HCT116 (cell line): Measurements from ENCODE around the gene CALHM2.

Source experiments
- CEBPB ChIP-seq: IDR thresholded peaks from 2 replicates; pipeline ENCODE4 v1.6.1; 2012; ENCODE audit warnings: low read depth
- CTCF ChIP-seq, 3 experiments: fragments of 200-600 bp in 1 of 3; sonication (generic) in 1 of 3; IDR thresholded peaks in 2 of 3; conservative IDR thresholded peaks in 1 of 3; 2 replicates each; pipeline ENCODE4 v1.5.1; 2012 to 2017; ENCODE audit warnings: low read depth in 2 of 3, low read length in 2 of 3, antibody characterized with exemption in 1 of 3, borderline replicate concordance in 1 of 3, control low read depth in 1 of 3, mild to moderate bottlenecking in 1 of 3, mixed read lengths in 1 of 3, mixed run types in 1 of 3, moderate library complexity in 1 of 3; ENCODE audit not compliant: insufficient read depth in 1 of 3
- EZH2 ChIP-seq: fragments of 200-600 bp; sonication (generic); IDR thresholded peaks from 2 replicates; pipeline ENCODE4 v1.6.1; 2017; ENCODE audit warnings: antibody characterized with exemption, mixed run types
- EZH2phosphoT487 ChIP-seq: fragments of 200-600 bp; IDR thresholded peaks from 2 replicates; pipeline ENCODE4 v1.6.1; 2018; ENCODE audit warnings: antibody characterized with exemption, borderline replicate concordance
- POLR2A ChIP-seq: IDR thresholded peaks from 2 replicates; pipeline ENCODE4 v1.7.0; 2011; ENCODE audit warnings: borderline replicate concordance; ENCODE audit not compliant: insufficient read depth, insufficient read length; ENCODE audit errors: extremely low read depth
- POLR2AphosphoS5 ChIP-seq: IDR thresholded peaks from 2 replicates; pipeline ENCODE4 v1.6.1; 2011; ENCODE audit warnings: mild to moderate bottlenecking, low read depth, low read length, moderate library complexity
- SP1 ChIP-seq: IDR thresholded peaks from 2 replicates; pipeline ENCODE4 v1.6.1; 2012; ENCODE audit warnings: low read depth
- TF ChIP-seq, protein P1 (sequence below): IDR thresholded peaks from 2 replicates; pipeline ENCODE4 v1.6.1; 2012; ENCODE audit warnings: low read depth
- TF ChIP-seq, protein P2 (sequence below): IDR thresholded peaks from 2 replicates; pipeline ENCODE4 v1.6.1; 2011; ENCODE audit warnings: mild to moderate bottlenecking, low read length, moderate library complexity; ENCODE audit not compliant: insufficient replicate concordance; ENCODE audit errors: extremely low read depth
- TF ChIP-seq, protein P3 (sequence below): IDR thresholded peaks from 2 replicates; pipeline ENCODE4 v1.6.1; 2012

GRCh38 chr10:103455235-103455634 is 3.1 kb upstream of the CALHM2 start:
- TF ChIP-seq CEBPB (no peak), EZH2 (no peak), SP1 (no peak), EZH2phosphoT487 (no peak), POLR2A (no peak), CTCF (IDR thresholded peaks at IDR 0.05 in 2 of 3, conservative IDR thresholded peaks at IDR 0.05 in 1 of 3; ENCODE audit: borderline replicate concordance in 1 of 3, insufficient read depth in 1 of 3, low read depth in 2 of 3, low read length in 2 of 3) (no peak), POLR2AphosphoS5 (no peak)
- TF ChIP-seq, protein P1, sequence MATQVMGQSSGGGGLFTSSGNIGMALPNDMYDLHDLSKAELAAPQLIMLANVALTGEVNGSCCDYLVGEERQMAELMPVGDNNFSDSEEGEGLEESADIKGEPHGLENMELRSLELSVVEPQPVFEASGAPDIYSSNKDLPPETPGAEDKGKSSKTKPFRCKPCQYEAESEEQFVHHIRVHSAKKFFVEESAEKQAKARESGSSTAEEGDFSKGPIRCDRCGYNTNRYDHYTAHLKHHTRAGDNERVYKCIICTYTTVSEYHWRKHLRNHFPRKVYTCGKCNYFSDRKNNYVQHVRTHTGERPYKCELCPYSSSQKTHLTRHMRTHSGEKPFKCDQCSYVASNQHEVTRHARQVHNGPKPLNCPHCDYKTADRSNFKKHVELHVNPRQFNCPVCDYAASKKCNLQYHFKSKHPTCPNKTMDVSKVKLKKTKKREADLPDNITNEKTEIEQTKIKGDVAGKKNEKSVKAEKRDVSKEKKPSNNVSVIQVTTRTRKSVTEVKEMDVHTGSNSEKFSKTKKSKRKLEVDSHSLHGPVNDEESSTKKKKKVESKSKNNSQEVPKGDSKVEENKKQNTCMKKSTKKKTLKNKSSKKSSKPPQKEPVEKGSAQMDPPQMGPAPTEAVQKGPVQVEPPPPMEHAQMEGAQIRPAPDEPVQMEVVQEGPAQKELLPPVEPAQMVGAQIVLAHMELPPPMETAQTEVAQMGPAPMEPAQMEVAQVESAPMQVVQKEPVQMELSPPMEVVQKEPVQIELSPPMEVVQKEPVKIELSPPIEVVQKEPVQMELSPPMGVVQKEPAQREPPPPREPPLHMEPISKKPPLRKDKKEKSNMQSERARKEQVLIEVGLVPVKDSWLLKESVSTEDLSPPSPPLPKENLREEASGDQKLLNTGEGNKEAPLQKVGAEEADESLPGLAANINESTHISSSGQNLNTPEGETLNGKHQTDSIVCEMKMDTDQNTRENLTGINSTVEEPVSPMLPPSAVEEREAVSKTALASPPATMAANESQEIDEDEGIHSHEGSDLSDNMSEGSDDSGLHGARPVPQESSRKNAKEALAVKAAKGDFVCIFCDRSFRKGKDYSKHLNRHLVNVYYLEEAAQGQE, result no peak
- TF ChIP-seq, protein P2, sequence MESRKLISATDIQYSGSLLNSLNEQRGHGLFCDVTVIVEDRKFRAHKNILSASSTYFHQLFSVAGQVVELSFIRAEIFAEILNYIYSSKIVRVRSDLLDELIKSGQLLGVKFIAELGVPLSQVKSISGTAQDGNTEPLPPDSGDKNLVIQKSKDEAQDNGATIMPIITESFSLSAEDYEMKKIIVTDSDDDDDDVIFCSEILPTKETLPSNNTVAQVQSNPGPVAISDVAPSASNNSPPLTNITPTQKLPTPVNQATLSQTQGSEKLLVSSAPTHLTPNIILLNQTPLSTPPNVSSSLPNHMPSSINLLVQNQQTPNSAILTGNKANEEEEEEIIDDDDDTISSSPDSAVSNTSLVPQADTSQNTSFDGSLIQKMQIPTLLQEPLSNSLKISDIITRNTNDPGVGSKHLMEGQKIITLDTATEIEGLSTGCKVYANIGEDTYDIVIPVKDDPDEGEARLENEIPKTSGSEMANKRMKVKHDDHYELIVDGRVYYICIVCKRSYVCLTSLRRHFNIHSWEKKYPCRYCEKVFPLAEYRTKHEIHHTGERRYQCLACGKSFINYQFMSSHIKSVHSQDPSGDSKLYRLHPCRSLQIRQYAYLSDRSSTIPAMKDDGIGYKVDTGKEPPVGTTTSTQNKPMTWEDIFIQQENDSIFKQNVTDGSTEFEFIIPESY, result no peak
- TF ChIP-seq, protein P3, sequence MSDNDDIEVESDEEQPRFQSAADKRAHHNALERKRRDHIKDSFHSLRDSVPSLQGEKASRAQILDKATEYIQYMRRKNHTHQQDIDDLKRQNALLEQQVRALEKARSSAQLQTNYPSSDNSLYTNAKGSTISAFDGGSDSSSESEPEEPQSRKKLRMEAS, result no peak
